ENCODE measurements around the gene RIT2.

Gene RIT2

GRCh38 chr18:43108469-43108868, 7.0 kb downstream of the RIT2 start:
- POLR2A ChIA-PET, result no interaction called here
- no peak for TF ChIP-seq CTCF (IDR thresholded peaks at IDR 0.05; ENCODE audit: control extremely low read depth, extremely low read depth, low read depth, missing control alignments)

DNA sequence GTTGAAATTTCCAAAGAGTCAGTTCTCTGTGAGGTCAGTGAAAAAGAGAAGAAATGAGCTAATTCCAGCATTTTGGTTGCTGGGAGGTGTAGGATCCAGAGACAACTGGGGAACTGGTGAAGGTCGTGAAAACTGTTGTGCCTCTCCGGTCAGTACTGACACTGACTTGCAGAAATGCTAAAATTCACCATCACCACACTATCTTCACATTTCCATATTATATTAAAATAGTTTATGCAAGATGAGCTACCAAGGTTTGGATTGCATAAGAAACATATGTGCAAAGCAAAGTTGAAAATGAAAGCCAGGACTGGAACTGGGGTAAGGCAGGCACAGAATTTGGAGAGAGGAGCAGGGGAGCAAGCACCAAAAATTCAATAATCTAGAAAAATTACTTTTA, 21.8 kb downstream of the RIT2 start:
- POLR2A ChIA-PET, result no interaction called here
- no peak for TF ChIP-seq CTCF (IDR thresholded peaks at IDR 0.05; ENCODE audit: control extremely low read depth, extremely low read depth, low read depth, missing control alignments)
- no peak for DNase-seq (ENCODE audit: extremely low spot score)
- CTCF ChIA-PET, result no interaction called here

More at GRCh38 chr18:43108469-43108868, 7.0 kb downstream of the RIT2 start:
- DNase-seq (ENCODE audit: extremely low spot score), result no peak
- CTCF ChIA-PET, result interaction anchor here (0.7 kb wide), 1 partner anchor 16 kb away, joined by 3 read pairs; no protein-coding TSS in a partner anchor

GRCh38 chr18:43092539-43092938, 22.9 kb downstream of the RIT2 start:
- DNase-seq (ENCODE audit: extremely low spot score), result no peak
- ChIA-PET CTCF (interaction anchor here (0.6 kb wide), 1 partner anchor 16 kb away, joined by 3 read pairs; no protein-coding TSS in a partner anchor), POLR2A (no interaction called here)
- TF ChIP-seq CTCF (IDR thresholded peaks at IDR 0.05; ENCODE audit: control extremely low read depth, extremely low read depth, low read depth, missing control alignments), result no peak

DNA sequence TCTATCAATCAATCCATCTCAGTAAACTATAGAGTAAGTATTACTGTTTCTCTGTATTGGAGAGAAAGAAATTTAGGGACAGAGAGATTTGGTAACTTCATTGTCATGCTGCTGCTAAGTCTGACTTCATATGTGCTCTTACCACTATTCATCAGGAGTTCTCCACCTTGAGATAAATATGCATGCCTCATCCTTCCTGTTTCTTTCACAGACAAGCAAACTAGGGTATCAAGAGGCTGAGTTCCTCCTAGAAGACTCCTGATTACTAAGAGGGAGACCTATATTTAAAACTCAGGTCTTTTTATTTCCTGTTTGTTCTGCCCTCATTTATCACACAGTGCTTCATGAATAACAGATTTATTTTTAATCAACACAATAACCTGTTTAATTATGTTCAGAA, 34.1 kb downstream of the RIT2 start:
- ChIA-PET CTCF (no interaction called here), POLR2A (no interaction called here)
- TF ChIP-seq CTCF (IDR thresholded peaks at IDR 0.05; ENCODE audit: control extremely low read depth, extremely low read depth, low read depth, missing control alignments), result no peak
- no peak for DNase-seq (ENCODE audit: extremely low spot score)

GRCh38 chr18:43080671-43081070, 34.8 kb downstream of the RIT2 start:
- POLR2A ChIA-PET, result no interaction called here
- CTCF ChIA-PET, result no interaction called here

GRCh38 chr18:43079422-43079821, 36.1 kb downstream of the RIT2 start:
- CTCF ChIA-PET, result no interaction called here
- no peak for DNase-seq (ENCODE audit: extremely low spot score)
- no peak for TF ChIP-seq CTCF (IDR thresholded peaks at IDR 0.05; ENCODE audit: control extremely low read depth, extremely low read depth, low read depth, missing control alignments)
- POLR2A ChIA-PET, result no interaction called here

More at GRCh38 chr18:43080671-43081070, 34.8 kb downstream of the RIT2 start:
- no peak for DNase-seq (ENCODE audit: extremely low spot score)
- TF ChIP-seq CTCF (IDR thresholded peaks at IDR 0.05; ENCODE audit: control extremely low read depth, extremely low read depth, low read depth, missing control alignments), result no peak

Measured in GM10248 (cell line).